ENCODE results near the gene SIN3A. TPM values are rescaled to one million over a fixed set of nuclear protein-coding genes. Genes with fewer than 3 reads are reported as not detected.

Gene SIN3A
- total RNA-seq, 2 experiments from 2014 or later, result 44.2 to 103 TPM

DNA sequence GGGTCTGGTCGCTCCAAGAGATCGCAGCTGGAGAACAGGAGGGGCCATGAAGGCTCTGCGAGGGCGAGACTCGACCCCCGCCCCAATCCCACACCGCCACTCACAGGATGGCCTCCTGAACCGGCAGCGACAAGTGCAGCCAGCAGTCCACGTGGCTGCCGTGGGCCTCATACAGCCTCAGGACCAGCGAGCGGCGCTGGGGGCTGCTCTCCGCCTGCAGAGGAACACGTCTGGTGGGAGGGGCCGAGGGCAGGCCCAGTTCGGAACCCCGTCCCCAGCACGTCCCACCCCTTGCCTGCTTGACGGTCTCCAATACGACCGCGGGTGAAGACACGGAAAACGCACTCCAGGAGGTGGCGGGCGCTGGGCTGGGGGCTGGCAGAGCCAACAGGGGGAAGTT is 95.5 kb downstream of the SIN3A start:
- H2AFZ ChIP-seq (ENCODE audit: low read length), result no peak overlapping the region
- no TSS peak for BruUV-seq (replicated peaks)
- no peaks in the 10 kb centered on the region for H3K9me3 ChIP-seq (ENCODE audit: low read length)
- no peak for DNase-seq (ENCODE audit: low spot score)
- H3K4me2 ChIP-seq (ENCODE audit: low read length), result no peak overlapping the region
- peaks cover 62% of the 10 kb centered on the region for H3K36me3 ChIP-seq (ENCODE audit: insufficient read depth, low read length)
- no peaks in the 10 kb centered on the region for H3K9me2 ChIP-seq (ENCODE audit: insufficient read depth, low read length)
- TF ChIP-seq CTCF (conservative IDR thresholded peaks at IDR 0.05; ENCODE audit: low read length) (no peak), EZH2phosphoT487 (IDR thresholded peaks at IDR 0.05; ENCODE audit: borderline replicate concordance, low read depth, low read length) (no peak)
- no peak overlapping the region for H3K4me3 ChIP-seq (ENCODE audit: low read depth, low read length, poor library complexity, severe bottlenecking)
- H3K4me1 ChIP-seq (ENCODE audit: insufficient read depth, low read length, poor library complexity, severe bottlenecking), result no peaks in the 10 kb centered on the region
- H4K20me1 ChIP-seq (ENCODE audit: insufficient read depth, low read length), result no peaks in the 10 kb centered on the region
- POLR2A ChIA-PET, result no interaction called here
- intact Hi-C loops (cut with micrococcal nuclease; ENCODE audit: unreplicated experiment), result no loop called here
- H3K27ac ChIP-seq (ENCODE audit: low read depth, low read length, poor library complexity, severe bottlenecking), result no peak overlapping the region
- no peaks in the 10 kb centered on the region for H3K79me2 ChIP-seq (ENCODE audit: insufficient read depth, low read depth, low read length)
- CTCF ChIA-PET (ENCODE audit: unreplicated experiment), result no interaction called here

DNA sequence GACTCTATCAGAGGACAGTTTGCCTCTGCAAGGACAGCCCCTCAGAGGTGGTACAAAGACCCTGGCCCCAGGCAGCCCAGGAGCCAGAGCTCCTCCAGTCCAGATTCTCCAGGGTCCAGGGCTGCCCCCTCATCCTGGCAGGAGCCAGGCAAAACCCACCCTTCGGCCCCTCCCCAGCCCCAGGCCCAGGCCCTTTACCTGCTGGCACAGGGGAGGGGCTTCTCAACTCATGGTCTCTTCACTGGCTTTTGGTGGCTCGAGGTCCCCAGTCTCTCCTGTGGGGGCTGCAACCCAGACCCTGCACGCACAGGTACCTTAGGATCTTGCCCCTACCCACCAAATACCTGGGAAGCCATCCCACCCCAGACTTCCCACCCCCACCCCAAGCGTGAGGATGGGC is 96.1 kb downstream of the SIN3A start:
- Histone ChIP-seq H3K4me1 (ENCODE audit: insufficient read depth, low read length, poor library complexity, severe bottlenecking) (peaks cover 6% of the 10 kb centered on the region), H3K4me3 (ENCODE audit: low read depth, low read length, poor library complexity, severe bottlenecking) (no peak overlapping the region), H3K9me2 (ENCODE audit: insufficient read depth, low read length) (no peaks in the 10 kb centered on the region), H3K9me3 (ENCODE audit: low read length) (no peaks in the 10 kb centered on the region), H3K79me2 (ENCODE audit: insufficient read depth, low read depth, low read length) (no peaks in the 10 kb centered on the region), H3K27ac (ENCODE audit: low read depth, low read length, poor library complexity, severe bottlenecking) (no peak overlapping the region), H2AFZ (ENCODE audit: low read length) (no peak overlapping the region), H3K36me3 (ENCODE audit: insufficient read depth, low read length) (peaks cover 69% of the 10 kb centered on the region), H3K4me2 (ENCODE audit: low read length) (no peak overlapping the region), H4K20me1 (ENCODE audit: insufficient read depth, low read length) (no peaks in the 10 kb centered on the region)
- BruUV-seq (replicated peaks), result no TSS peak
- intact Hi-C loops (cut with micrococcal nuclease; ENCODE audit: unreplicated experiment), result no loop called here
- no peak for TF ChIP-seq CTCF (conservative IDR thresholded peaks at IDR 0.05; ENCODE audit: low read length)
- DNase-seq (ENCODE audit: low spot score), result no peak
- ChIA-PET CTCF (ENCODE audit: unreplicated experiment) (no interaction called here), POLR2A (no interaction called here)

- Histone ChIP-seq H3K4me2 (ENCODE audit: low read length) (no peak overlapping the region), H3K79me2 (ENCODE audit: insufficient read depth, low read depth, low read length) (no peaks in the 10 kb centered on the region), H3K4me3 (ENCODE audit: low read depth, low read length, poor library complexity, severe bottlenecking) (no peak overlapping the region), H2AFZ (ENCODE audit: low read length) (no peak overlapping the region), H3K9me3 (ENCODE audit: low read length) (no peaks in the 10 kb centered on the region; the same call in 1 of the 2 replicates), H3K4me1 (ENCODE audit: insufficient read depth, low read length, poor library complexity, severe bottlenecking) (peaks cover 15% of the 10 kb centered on the region), H3K9me2 (ENCODE audit: insufficient read depth, low read length) (no peaks in the 10 kb centered on the region), H3K27ac (ENCODE audit: low read depth, low read length, poor library complexity, severe bottlenecking) (no peak overlapping the region), H3K36me3 (ENCODE audit: insufficient read depth, low read length) (peaks cover 78% of the 10 kb centered on the region), H4K20me1 (ENCODE audit: insufficient read depth, low read length) (no peaks in the 10 kb centered on the region)
- TF ChIP-seq CTCF (conservative IDR thresholded peaks at IDR 0.05; ENCODE audit: low read length), result no peak
- no peak for TF ChIP-seq EZH2phosphoT487 (IDR thresholded peaks at IDR 0.05; ENCODE audit: borderline replicate concordance, low read depth, low read length)
- intact Hi-C loops (cut with micrococcal nuclease; ENCODE audit: unreplicated experiment), result no loop called here
- ChIA-PET POLR2A (interaction anchor here (1.3 kb wide), 1 partner anchor 13 kb away, joined by 3 read pairs; no protein-coding TSS in a partner anchor), CTCF (ENCODE audit: unreplicated experiment) (no interaction called here)
- BruUV-seq (replicated peaks), result TSS peak; percentile 10
- DNase-seq (ENCODE audit: low spot score), result no peak
Observed at GRCh38 chr15:75354454-75354853, 97.0 kb downstream of the SIN3A start.

Measured in OCI-LY7 (cell line).